ENCODE measurements around the gene PWP2.
"Not testable (repeated sequence)": the region's sequence is repeated elsewhere in the genome, so short reads cannot be mapped to it uniquely, and the experiment has no call there.

GRCh38 chr21:44150255-44150654, 43.1 kb downstream of the PWP2 start:
- TF ChIP-seq EZH2 (IDR thresholded peaks at IDR 0.05; ENCODE audit: borderline replicate concordance, low read depth, low read length, poor library complexity, severe bottlenecking): not testable (repeated sequence)
- TF ChIP-seq, protein P1, sequence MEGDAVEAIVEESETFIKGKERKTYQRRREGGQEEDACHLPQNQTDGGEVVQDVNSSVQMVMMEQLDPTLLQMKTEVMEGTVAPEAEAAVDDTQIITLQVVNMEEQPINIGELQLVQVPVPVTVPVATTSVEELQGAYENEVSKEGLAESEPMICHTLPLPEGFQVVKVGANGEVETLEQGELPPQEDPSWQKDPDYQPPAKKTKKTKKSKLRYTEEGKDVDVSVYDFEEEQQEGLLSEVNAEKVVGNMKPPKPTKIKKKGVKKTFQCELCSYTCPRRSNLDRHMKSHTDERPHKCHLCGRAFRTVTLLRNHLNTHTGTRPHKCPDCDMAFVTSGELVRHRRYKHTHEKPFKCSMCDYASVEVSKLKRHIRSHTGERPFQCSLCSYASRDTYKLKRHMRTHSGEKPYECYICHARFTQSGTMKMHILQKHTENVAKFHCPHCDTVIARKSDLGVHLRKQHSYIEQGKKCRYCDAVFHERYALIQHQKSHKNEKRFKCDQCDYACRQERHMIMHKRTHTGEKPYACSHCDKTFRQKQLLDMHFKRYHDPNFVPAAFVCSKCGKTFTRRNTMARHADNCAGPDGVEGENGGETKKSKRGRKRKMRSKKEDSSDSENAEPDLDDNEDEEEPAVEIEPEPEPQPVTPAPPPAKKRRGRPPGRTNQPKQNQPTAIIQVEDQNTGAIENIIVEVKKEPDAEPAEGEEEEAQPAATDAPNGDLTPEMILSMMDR (conservative IDR thresholded peaks at IDR 0.05; ENCODE audit: low read depth, low read length): not testable (repeated sequence)
